WTC11 (cell line): ENCODE data around the gene FATE1. TPM values are rescaled to one million over a fixed set of nuclear protein-coding genes. Genes with fewer than 3 reads are reported as not detected.

ENCODE experiments used
- ATAC-seq: fragments of 200-7000 bp; cut with Tn5 transposase; 2 replicates; pipeline ENCODE4 v1.10.0; 2021; ENCODE audit warnings: mild to moderate bottlenecking, moderate library complexity
- CTCF ChIA-PET: fragments of 300-600 bp; sonication (Branson Sonifier 250); formaldehyde crosslinking; loops from one replicate; lab custom pipeline; 2021; ENCODE audit warnings: antibody characterized with exemption; lab: Charles Lee
- POLR2A ChIA-PET: fragments of 350-600 bp; sonication (Branson Sonifier 250); formaldehyde crosslinking; loops from one replicate; lab custom pipeline; 2021; ENCODE audit warnings: antibody characterized with exemption; lab: Charles Lee
- DNase-seq: peaks from one replicate; pipeline ENCODE4 v3.0.0; 2021; ENCODE audit warnings: low spot score
- H3K27ac Mint-ChIP-seq: 2 replicates; pipeline ENCODE4 v1.8.0; 2021; ENCODE audit warnings: mixed read lengths
- H3K27me3 Mint-ChIP-seq: 2 replicates; pipeline ENCODE4 v1.8.0; 2021; ENCODE audit warnings: low read depth, mild to moderate bottlenecking, moderate library complexity, mixed read lengths
- H3K36me3 Mint-ChIP-seq: 2 replicates; pipeline ENCODE4 v1.8.0; 2021; ENCODE audit warnings: mixed read lengths
- H3K4me1 Mint-ChIP-seq: 2 replicates; pipeline ENCODE4 v1.8.0; 2022; ENCODE audit warnings: mixed read lengths
- H3K4me3 Mint-ChIP-seq: 2 replicates; pipeline ENCODE4 v1.8.0; 2021; ENCODE audit warnings: mild to moderate bottlenecking, moderate library complexity, mixed read lengths
- H3K9me3 Mint-ChIP-seq: 2 replicates; pipeline ENCODE4 v1.8.0; 2021; ENCODE audit warnings: mixed read lengths
- CREB1 ChIP-seq: sonication (generic); formaldehyde crosslinking; IDR thresholded peaks from 2 replicates; pipeline ENCODE4 v1.8.0; 2023; ENCODE audit warnings: mild to moderate bottlenecking, missing genetic modification reagents
- ERG ChIP-seq: fragments of 250-450 bp; sonication (Bioruptor Pico); IDR thresholded peaks from 2 replicates; pipeline ENCODE4 v1.8.0; 2021; ENCODE audit warnings: mild to moderate bottlenecking
- ETV6 ChIP-seq: sonication (generic); formaldehyde crosslinking; IDR thresholded peaks from 2 replicates; pipeline ENCODE4 v1.8.1; 2022; ENCODE audit warnings: mild to moderate bottlenecking, missing genetic modification reagents
- FOXJ3 ChIP-seq: sonication (generic); formaldehyde crosslinking; IDR thresholded peaks from 2 replicates; pipeline ENCODE4 v1.9.0; 2021; ENCODE audit warnings: missing genetic modification reagents, mild to moderate bottlenecking, borderline replicate concordance
- FOXP1 ChIP-seq: sonication (generic); formaldehyde crosslinking; IDR thresholded peaks from 2 replicates; pipeline ENCODE4 v1.8.0; 2022; ENCODE audit warnings: missing genetic modification reagents, mild to moderate bottlenecking, moderate library complexity, borderline replicate concordance
- GABPB1 ChIP-seq: sonication (generic); formaldehyde crosslinking; IDR thresholded peaks from 2 replicates; pipeline ENCODE4 v1.8.1; 2023; ENCODE audit warnings: mild to moderate bottlenecking, missing genetic modification reagents
- GRHL2 ChIP-seq: fragments of 250-450 bp; sonication (Bioruptor Pico); IDR thresholded peaks from 2 replicates; pipeline ENCODE4 v1.8.0; 2022; ENCODE audit warnings: mild to moderate bottlenecking, moderate library complexity; ENCODE audit not compliant: insufficient replicate concordance, severe bottlenecking
- MAX ChIP-seq: sonication (generic); formaldehyde crosslinking; IDR thresholded peaks from 2 replicates; pipeline ENCODE4 v1.8.0; 2022; ENCODE audit warnings: mild to moderate bottlenecking, missing genetic modification reagents
- MXD4 ChIP-seq: fragments of 250-450 bp; sonication (Bioruptor Pico); IDR thresholded peaks from 2 replicates; pipeline ENCODE4 v1.8.0; 2021; ENCODE audit warnings: mild to moderate bottlenecking, moderate library complexity, borderline replicate concordance
- OVOL2 ChIP-seq: fragments of 250-450 bp; sonication (Bioruptor Pico); IDR thresholded peaks from 2 replicates; pipeline ENCODE4 v1.9.0; 2021; ENCODE audit warnings: mild to moderate bottlenecking, borderline replicate concordance
- PRRX2 ChIP-seq: fragments of 250-450 bp; sonication (Bioruptor Pico); IDR thresholded peaks from 2 replicates; pipeline ENCODE4 v1.8.0; 2021; ENCODE audit warnings: mild to moderate bottlenecking
- RORB ChIP-seq: fragments of 250-450 bp; sonication (Bioruptor Pico); IDR thresholded peaks from 2 replicates; pipeline ENCODE4 v1.9.0; 2021; ENCODE audit warnings: mild to moderate bottlenecking
- STAT6 ChIP-seq: sonication (generic); formaldehyde crosslinking; conservative IDR thresholded peaks from 2 replicates; pipeline ENCODE4 v1.8.1; 2023; ENCODE audit warnings: mild to moderate bottlenecking, low read depth, missing genetic modification reagents, moderate library complexity
- TCF7 ChIP-seq: sonication (generic); formaldehyde crosslinking; IDR thresholded peaks from 2 replicates; pipeline ENCODE4 v1.8.0; 2022; ENCODE audit warnings: mild to moderate bottlenecking, low read depth, missing genetic modification reagents, moderate library complexity
- TP53 ChIP-seq: sonication (generic); formaldehyde crosslinking; IDR thresholded peaks from 2 replicates; pipeline ENCODE4 v1.8.1; 2023; ENCODE audit warnings: mild to moderate bottlenecking, missing genetic modification reagents
- ZNF138 ChIP-seq: sonication (generic); formaldehyde crosslinking; conservative IDR thresholded peaks from 2 replicates; pipeline ENCODE4 v1.8.1; 2022; ENCODE audit warnings: mild to moderate bottlenecking, moderate library complexity, missing genetic modification reagents
- ZNF416 ChIP-seq: fragments of 250-450 bp; sonication (Bioruptor Pico); IDR thresholded peaks from 2 replicates; pipeline ENCODE4 v1.9.0; 2021; ENCODE audit warnings: mild to moderate bottlenecking, inconsistent platforms
- ZNF671 ChIP-seq: fragments of 250-450 bp; sonication (Bioruptor Pico); IDR thresholded peaks from 2 replicates; pipeline ENCODE4 v1.8.0; 2021; ENCODE audit warnings: mild to moderate bottlenecking
- total RNA-seq: library from RNA; stranded (reverse); gene quantifications from 3 replicates; pipeline ENCODE4 v1.2.3, GENCODE V29; 2021
- TF ChIP-seq, protein P1 (sequence below): sonication (generic); formaldehyde crosslinking; IDR thresholded peaks from 2 replicates; pipeline ENCODE4 v1.8.1; 2023; ENCODE audit warnings: mild to moderate bottlenecking, missing genetic modification reagents
- TF ChIP-seq, protein P2 (sequence below): sonication (generic); formaldehyde crosslinking; IDR thresholded peaks from 2 replicates; pipeline ENCODE4 v1.8.1; 2022; ENCODE audit warnings: mild to moderate bottlenecking, moderate library complexity, missing genetic modification reagents
- TF ChIP-seq, protein P3 (sequence below): sonication (generic); formaldehyde crosslinking; IDR thresholded peaks from 2 replicates; pipeline ENCODE4 v1.8.0; 2022; ENCODE audit warnings: missing genetic modification reagents

The FATE1 gene
- total RNA-seq, 1 experiment from 2014 or later, result not detected

DNA sequence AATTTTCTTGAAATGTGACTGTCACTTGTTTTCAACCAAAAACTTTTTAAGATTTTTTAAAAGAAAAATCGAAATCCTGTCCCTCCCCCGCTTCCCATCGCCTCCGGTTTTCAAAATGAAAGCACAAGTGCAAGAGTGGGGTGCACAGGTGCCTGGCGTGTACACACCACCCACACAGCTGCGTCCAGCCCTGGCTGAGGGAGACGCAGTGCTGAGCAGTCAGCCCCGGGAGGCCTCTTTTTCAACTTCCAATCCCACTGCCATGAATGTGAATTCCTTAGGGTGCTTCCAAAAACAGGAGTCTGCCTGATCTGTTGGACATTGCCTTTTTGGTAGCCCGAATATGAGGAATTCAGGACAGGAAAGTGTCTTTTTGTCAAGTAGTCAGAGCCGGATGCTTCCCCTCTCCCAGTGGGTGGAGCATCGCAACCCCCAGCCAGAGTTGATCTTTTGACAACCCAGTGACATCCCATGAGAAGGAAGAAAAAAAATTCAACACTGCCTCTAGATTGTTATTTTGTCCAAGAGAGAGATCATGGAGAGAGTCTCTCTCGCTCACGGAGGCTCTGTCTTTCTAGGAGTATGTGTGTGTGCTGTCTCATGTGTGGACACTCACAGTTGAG, 11.7 kb upstream of the FATE1 start (continued):
- TF ChIP-seq FOXJ3 (CRISPR knock-in tag), result no peak
- no peak for TF ChIP-seq OVOL2 (CRISPR knock-in tag)
- TF ChIP-seq GABPB1, result no peak
- no peak for TF ChIP-seq RORB (CRISPR knock-in tag)

DNA sequence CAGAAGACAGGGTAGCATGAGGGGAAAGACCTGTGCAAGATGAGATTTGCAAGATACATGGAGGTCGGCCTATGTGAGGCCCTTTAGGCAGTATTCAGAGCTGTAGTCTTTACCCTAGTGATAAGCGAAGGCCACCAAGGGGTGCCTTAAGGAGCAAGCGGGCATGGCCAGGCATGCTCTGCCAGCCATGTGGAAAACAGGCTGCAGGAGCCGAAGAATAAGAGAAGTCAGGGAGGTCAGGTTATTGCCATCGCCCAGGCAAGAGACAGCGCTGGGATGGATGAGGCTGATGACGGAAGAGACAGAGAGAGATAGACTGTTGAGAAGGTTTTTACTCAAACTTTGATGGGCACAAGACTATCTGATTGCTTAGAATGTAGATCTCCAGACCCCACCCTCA, 7.0 kb upstream of the FATE1 start:
- no peak overlapping the region for H3K27ac Mint-ChIP-seq
- TF ChIP-seq, protein P1, sequence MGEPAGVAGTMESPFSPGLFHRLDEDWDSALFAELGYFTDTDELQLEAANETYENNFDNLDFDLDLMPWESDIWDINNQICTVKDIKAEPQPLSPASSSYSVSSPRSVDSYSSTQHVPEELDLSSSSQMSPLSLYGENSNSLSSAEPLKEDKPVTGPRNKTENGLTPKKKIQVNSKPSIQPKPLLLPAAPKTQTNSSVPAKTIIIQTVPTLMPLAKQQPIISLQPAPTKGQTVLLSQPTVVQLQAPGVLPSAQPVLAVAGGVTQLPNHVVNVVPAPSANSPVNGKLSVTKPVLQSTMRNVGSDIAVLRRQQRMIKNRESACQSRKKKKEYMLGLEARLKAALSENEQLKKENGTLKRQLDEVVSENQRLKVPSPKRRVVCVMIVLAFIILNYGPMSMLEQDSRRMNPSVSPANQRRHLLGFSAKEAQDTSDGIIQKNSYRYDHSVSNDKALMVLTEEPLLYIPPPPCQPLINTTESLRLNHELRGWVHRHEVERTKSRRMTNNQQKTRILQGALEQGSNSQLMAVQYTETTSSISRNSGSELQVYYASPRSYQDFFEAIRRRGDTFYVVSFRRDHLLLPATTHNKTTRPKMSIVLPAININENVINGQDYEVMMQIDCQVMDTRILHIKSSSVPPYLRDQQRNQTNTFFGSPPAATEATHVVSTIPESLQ, result no peak
- TF ChIP-seq, protein P2, sequence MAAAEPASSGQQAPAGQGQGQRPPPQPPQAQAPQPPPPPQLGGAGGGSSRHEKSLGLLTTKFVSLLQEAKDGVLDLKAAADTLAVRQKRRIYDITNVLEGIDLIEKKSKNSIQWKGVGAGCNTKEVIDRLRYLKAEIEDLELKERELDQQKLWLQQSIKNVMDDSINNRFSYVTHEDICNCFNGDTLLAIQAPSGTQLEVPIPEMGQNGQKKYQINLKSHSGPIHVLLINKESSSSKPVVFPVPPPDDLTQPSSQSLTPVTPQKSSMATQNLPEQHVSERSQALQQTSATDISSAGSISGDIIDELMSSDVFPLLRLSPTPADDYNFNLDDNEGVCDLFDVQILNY (CRISPR knock-in tag), result no peak
- TF ChIP-seq PRRX2 (CRISPR knock-in tag) (no peak), ZNF416 (CRISPR knock-in tag) (no peak), MXD4 (CRISPR knock-in tag) (no peak), MAX (no peak), ZNF671 (CRISPR knock-in tag) (no peak), TCF7 (no peak), TP53 (CRISPR knock-in tag) (no peak), CREB1 (no peak), FOXP1 (no peak), ERG (no peak), STAT6 (CRISPR knock-in tag) (no peak), GRHL2 (no peak), ZNF138 (CRISPR knock-in tag) (no peak), ETV6 (CRISPR knock-in tag) (no peak)
- TF ChIP-seq, protein P3, sequence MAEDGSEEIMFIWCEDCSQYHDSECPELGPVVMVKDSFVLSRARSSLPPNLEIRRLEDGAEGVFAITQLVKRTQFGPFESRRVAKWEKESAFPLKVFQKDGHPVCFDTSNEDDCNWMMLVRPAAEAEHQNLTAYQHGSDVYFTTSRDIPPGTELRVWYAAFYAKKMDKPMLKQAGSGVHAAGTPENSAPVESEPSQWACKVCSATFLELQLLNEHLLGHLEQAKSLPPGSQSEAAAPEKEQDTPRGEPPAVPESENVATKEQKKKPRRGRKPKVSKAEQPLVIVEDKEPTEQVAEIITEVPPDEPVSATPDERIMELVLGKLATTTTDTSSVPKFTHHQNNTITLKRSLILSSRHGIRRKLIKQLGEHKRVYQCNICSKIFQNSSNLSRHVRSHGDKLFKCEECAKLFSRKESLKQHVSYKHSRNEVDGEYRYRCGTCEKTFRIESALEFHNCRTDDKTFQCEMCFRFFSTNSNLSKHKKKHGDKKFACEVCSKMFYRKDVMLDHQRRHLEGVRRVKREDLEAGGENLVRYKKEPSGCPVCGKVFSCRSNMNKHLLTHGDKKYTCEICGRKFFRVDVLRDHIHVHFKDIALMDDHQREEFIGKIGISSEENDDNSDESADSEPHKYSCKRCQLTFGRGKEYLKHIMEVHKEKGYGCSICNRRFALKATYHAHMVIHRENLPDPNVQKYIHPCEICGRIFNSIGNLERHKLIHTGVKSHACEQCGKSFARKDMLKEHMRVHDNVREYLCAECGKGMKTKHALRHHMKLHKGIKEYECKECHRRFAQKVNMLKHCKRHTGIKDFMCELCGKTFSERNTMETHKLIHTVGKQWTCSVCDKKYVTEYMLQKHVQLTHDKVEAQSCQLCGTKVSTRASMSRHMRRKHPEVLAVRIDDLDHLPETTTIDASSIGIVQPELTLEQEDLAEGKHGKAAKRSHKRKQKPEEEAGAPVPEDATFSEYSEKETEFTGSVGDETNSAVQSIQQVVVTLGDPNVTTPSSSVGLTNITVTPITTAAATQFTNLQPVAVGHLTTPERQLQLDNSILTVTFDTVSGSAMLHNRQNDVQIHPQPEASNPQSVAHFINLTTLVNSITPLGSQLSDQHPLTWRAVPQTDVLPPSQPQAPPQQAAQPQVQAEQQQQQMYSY (CRISPR knock-in tag), result no peak
- TF ChIP-seq, all 79 proteins: peak for 0
- Mint-ChIP-seq H3K36me3 (no peaks in the 10 kb centered on the region), H3K9me3 (no peaks in the 10 kb centered on the region), H3K4me3 (no peak overlapping the region), H3K27me3 (no peaks in the 10 kb centered on the region), H3K4me1 (peaks cover 20% of the 10 kb centered on the region)
- ATAC-seq (no peak), DNase-seq (no peak)
- ChIA-PET CTCF (no interaction called here), POLR2A (no interaction called here)
